Left ventricle myocardium inferior (tissue), 1 donor: ENCODE results near the gene E2F6. TPM values are rescaled to one million over a fixed set of nuclear protein-coding genes. Genes with fewer than 3 reads are reported as not detected.
A peak's percentile ranks its signal among the peaks of the same experiment; 100 is the strongest.

Experiments
- DNase-seq: peaks from one replicate; pipeline ENCODE4 v3.0.0-alpha.2; 2020
- H3K27ac ChIP-seq: fragments of 200-600 bp; replicated peaks from 2 replicates; pipeline ENCODE4 v1.8.0; 2021
- H3K27me3 ChIP-seq: fragments of 200-600 bp; 2 replicates; pipeline ENCODE4 v1.8.0; 2021; ENCODE audit warnings: low read depth
- H3K36me3 ChIP-seq: fragments of 200-600 bp; 2 replicates; pipeline ENCODE4 v1.8.0; 2021
- H3K4me1 ChIP-seq: fragments of 200-600 bp; 2 replicates; pipeline ENCODE4 v1.8.0; 2021
- H3K4me3 ChIP-seq: fragments of 200-600 bp; 2 replicates; pipeline ENCODE4 v1.8.0; 2021; ENCODE audit warnings: mild to moderate bottlenecking, moderate library complexity
- H3K9me3 ChIP-seq: fragments of 200-600 bp; replicated peaks from 2 replicates; pipeline ENCODE4 v1.8.0; 2021
- CTCF ChIP-seq: fragments of 200-600 bp; IDR thresholded peaks from 2 replicates; pipeline ENCODE4 v1.8.0; 2021; ENCODE audit warnings: antibody characterized with exemption, mild to moderate bottlenecking, borderline replicate concordance
- intact Hi-C: fragments of 100-400 bp; cut with micrococcal nuclease; formaldehyde crosslinking; loops from one replicate; pipeline ENCODE4 v1.11.0; 2022
- total RNA-seq: library from RNA; stranded (reverse); fragmentation: NEBNext Ultra II Directional; extraction: Animal tissue kit (Norgen Biotek cat#: 25700); gene quantifications from one replicate; pipeline ENCODE4 v1.2.1, GENCODE V29; 2021
- donor health status: DM: no; HTN: yes; CAD: no; lungs with severe emphysema.

The E2F6 gene
- total RNA-seq, 1 donor from 2014 or later = 12.8 TPM

GRCh38 chr2:11505652-11506610 lies 40.0 kb upstream of the E2F6 start:
- H3K4me3 ChIP-seq = no peak overlapping the region
- no peak for DNase-seq
- H3K9me3 ChIP-seq = peaks cover 10% of the 10 kb centered on the region
- intact Hi-C loops = no loop called here
- H3K4me1 ChIP-seq = peaks cover 13% of the 10 kb centered on the region
- no peaks in the 10 kb centered on the region for H3K36me3 ChIP-seq
- H3K27me3 ChIP-seq = no peaks in the 10 kb centered on the region
- H3K27ac ChIP-seq = no peak overlapping the region
- TF ChIP-seq CTCF = no peak

- Histone ChIP-seq H3K27ac (no peak overlapping the region), H3K27me3 (no peaks in the 10 kb centered on the region), H3K4me1 (peaks cover 38% of the 10 kb centered on the region), H3K9me3 (peaks cover 10% of the 10 kb centered on the region), H3K4me3 (no peak overlapping the region), H3K36me3 (no peaks in the 10 kb centered on the region)
- TF ChIP-seq CTCF = no peak
- DNase-seq = no peak
- intact Hi-C loops = no loop called here
These were observed 37.5 kb upstream of the E2F6 start for GRCh38 chr2:11503354-11503927.

GRCh38 chr2:11502740-11503292 lies 36.9 kb upstream of the E2F6 start:
- no peak for TF ChIP-seq CTCF
- peaks cover 10% of the 10 kb centered on the region for H3K9me3 ChIP-seq
- H3K36me3 ChIP-seq = no peaks in the 10 kb centered on the region
- no peak for DNase-seq
- peaks cover 43% of the 10 kb centered on the region for H3K4me1 ChIP-seq
- intact Hi-C loops = no loop called here
- H3K27me3 ChIP-seq = no peaks in the 10 kb centered on the region
- no peak overlapping the region for H3K27ac ChIP-seq
- H3K4me3 ChIP-seq = no peak overlapping the region

GRCh38 chr2:11500702-11501303 lies 34.8 kb upstream of the E2F6 start:
- intact Hi-C loops = no loop called here
- DNase-seq = no peak
- peak overlapping the region; percentile 2 for H3K27ac ChIP-seq
- peaks cover 43% of the 10 kb centered on the region for H3K4me1 ChIP-seq
- no peak overlapping the region for H3K4me3 ChIP-seq
- H3K9me3 ChIP-seq = peaks cover 10% of the 10 kb centered on the region
- H3K36me3 ChIP-seq = no peaks in the 10 kb centered on the region
- no peak for TF ChIP-seq CTCF
- H3K27me3 ChIP-seq = peaks cover 4% of the 10 kb centered on the region

- Histone ChIP-seq H3K4me3 (no peak overlapping the region), H3K27ac (peak overlapping the region; percentile 88), H3K27me3 (peaks cover 8% of the 10 kb centered on the region), H3K4me1 (peaks cover 41% of the 10 kb centered on the region), H3K9me3 (peaks cover 10% of the 10 kb centered on the region), H3K36me3 (no peaks in the 10 kb centered on the region)
- intact Hi-C loops = no loop called here
- DNase-seq = no peak
- no peak for TF ChIP-seq CTCF
These were observed 33.3 kb upstream of the E2F6 start for GRCh38 chr2:11499081-11499743.
